ENCODE measurements around the gene VN1R2.
"Not testable (repeated sequence)": the region's sequence is repeated elsewhere in the genome, so short reads cannot be mapped to it uniquely, and the experiment has no call there.

VN1R2 gene, protein sequence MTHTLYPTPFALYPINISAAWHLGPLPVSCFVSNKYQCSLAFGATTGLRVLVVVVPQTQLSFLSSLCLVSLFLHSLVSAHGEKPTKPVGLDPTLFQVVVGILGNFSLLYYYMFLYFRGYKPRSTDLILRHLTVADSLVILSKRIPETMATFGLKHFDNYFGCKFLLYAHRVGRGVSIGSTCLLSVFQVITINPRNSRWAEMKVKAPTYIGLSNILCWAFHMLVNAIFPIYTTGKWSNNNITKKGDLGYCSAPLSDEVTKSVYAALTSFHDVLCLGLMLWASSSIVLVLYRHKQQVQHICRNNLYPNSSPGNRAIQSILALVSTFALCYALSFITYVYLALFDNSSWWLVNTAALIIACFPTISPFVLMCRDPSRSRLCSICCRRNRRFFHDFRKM

DNA sequence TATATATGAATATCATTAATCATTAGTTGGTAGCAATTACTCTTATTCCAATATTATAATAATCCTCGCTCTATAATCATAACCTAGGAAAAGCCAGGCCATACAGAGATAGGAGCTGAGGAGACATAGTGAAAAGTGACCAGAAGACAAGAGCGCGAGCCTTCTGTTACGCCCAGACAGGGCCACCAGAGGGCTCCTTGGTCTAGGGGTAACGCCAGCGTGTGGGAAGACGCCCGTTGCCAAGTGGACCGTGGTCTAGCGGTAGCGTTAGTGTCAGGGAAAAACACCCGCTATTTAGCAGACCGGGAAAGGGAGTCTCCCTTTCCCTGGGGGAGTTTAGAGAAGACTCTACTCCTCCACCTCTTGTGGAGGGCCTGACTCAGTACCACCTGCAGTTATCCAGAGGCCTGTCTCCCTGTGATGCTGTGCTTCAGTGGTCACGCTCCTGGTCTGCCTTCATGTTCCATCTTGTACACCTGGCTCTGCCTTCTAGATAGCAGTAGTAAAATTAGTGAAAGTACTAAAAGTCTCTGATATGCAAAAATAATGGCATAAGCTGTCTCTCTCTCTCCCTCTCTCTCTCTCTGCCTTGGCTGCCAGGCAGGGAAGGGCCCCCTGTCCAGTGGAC is at the start of gene VN1R2:
Gene VN1R2 (plus strand): TSS at position 578 of the 628 bp plus-strand sequence. CDS start 84 bp downstream, outside the sequence.
- not testable (repeated sequence) for DNase-seq

GRCh38 chr19:53211554-53211953 is 46.5 kb upstream of the VN1R2 start:
- not testable (repeated sequence) for DNase-seq

- DNase-seq: no peak
Observed at GRCh38 chr19:53212703-53213320, 45.3 kb upstream of the VN1R2 start.

DNA sequence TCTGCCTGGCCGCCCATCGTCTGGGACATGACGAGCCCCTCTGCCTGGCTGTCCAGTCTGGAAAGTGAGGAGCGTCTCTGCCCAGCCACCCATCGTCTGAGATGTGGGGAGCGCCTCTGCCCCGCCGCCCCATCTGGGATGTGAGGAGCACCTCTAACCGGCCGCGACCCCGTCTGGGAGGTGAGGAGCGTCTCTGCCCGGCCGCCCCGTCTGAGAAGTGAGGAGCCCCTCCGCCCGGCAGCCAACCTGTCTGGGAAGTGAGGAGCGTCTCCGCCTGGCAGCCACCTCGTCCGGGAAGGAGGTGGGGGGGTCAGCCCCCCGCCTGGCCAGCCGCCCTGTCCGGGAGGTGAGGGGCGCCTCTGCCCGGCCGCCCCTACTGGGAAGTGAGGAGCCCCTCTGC is 35.4 kb upstream of the VN1R2 start:
- not testable (repeated sequence) for DNase-seq

DNA sequence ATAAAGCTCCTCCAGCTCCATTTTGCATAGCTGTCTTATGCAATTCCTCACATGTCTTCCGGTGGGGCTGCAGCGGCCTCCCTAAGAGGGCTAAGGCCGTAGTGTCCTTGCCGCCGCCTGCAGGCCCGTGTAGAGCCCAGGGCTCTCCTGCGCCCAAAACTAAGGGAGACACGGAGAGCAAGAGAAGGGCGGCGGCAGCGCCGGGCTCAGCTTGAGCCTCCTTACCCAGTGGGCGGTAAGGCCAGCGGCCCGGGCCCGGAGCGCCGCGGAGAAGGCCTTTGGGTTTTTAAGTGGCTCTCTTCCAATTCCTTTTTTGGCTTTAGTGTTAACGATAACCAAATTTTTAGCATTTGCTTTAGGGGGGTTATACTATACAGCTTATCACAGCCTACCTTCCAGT is 33.5 kb upstream of the VN1R2 start:
- DNase-seq: no peak

DNA sequence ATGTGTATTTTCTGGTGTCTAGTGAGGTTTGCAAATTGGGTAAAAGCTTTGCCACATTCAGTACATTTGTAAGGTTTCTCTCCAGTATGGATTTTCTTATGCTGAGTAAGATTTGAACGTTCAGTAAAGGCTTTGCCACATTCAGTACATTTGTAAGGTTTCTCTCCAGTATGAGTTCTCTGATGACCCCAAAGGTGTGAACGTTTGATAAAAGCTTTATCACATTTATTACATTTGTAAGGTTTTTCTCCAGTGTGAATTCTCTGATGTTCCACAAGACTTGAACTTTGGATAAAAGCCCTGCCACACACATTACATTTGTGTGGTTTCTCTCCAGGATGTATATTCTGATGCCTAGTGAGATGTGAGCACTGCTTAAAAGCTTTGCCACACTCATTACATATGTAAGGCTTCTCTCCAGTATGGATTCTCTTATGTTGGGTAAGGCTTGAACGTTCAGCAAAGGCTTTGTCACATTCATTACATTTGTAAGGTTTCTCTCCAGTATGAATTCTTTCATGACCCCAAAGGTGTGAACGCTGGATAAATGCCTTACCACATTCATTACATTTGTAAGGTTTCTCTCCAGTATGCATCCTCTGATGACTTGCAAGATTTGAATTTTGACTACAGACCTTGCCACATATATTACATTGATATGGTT is 20.8 kb upstream of the VN1R2 start:
- no peak for DNase-seq

GRCh38 chr19:53246498-53246897 is 11.6 kb upstream of the VN1R2 start:
- no peak for DNase-seq

- DNase-seq: peak; percentile 93
Observed at GRCh38 chr19:53254411-53255341, 3.4 kb upstream of the VN1R2 start, which contains the start of gene ZNF677. Gene ZNF677, minus strand, starts transcription at chr19:53254873. Its CDS starts 3,323 bp downstream, at chr19:53251550.

DNA sequence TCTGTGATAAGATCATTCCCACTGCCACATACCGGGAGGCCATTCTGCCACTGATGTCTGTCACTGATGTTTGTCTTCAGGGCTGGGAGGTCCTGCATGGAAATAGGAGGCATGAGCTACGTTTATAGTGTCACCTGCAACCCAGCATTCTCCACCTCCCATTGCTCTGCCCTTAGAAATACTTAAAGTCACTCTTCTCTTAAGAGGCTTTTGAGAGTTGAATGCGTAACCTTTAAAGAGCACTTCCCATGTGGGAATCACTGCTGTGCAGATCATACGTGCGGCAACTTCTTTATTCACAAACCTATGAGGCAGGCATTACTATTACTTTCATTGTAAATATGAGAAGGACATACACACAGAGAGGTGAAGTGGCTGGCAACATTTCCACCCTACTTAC is 9.5 kb downstream of the VN1R2 start, which contains the start of gene VN1R4:
Gene VN1R4 (minus strand): TSS at position 101 of the 400 bp plus-strand sequence. CDS start 58 bp downstream, at position 43.
- DNase-seq: not testable (repeated sequence)

DNA sequence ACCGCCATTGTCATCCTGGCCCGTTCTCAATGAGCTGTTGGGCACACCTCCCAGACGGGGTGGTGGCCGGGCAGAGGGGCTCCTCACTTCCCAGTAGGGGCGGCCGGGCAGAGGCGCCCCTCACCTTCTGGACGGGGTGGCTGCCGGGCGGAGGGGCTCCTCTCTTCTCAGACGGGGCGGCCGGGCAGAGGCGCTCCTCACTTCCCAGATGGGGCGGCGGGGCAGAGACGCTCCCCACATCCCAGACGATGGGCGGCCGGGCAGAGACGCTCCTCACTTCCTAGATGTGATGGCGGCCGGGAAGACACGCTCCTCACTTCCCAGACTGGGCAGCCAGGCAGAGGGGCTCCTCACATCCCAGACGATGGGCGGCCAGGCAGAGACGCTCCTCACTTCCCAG is 11.8 kb downstream of the VN1R2 start:
- DNase-seq: not testable (repeated sequence)

- no peak for DNase-seq
Observed at GRCh38 chr19:53272044-53272443, 14.0 kb downstream of the VN1R2 start.

- no peak for DNase-seq
Observed at GRCh38 chr19:53275480-53275879, 17.4 kb downstream of the VN1R2 start.

GRCh38 chr19:53281947-53282346 is 23.9 kb downstream of the VN1R2 start:
- DNase-seq: not testable (repeated sequence)

DNA sequence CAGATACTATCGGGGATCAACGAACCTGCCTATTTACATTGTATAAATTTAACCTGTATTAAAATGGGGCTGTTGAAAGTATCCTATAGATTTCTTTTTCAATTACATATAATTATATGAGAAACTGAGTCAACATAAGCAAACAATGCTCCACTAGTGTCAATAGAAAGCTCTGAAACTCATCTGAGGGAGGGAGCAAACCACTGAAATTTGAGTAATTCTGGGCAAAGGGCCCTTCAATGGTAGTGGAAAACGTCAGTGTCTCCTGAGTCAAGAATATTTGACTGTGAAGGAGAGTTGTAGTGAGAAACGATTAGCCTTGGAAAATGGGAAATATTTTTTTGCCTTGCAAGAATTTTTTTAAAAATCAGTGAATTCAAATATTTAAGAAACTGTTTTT is 27.0 kb downstream of the VN1R2 start:
- DNase-seq: no peak

GRCh38 chr19:53290758-53291549 is 32.9 kb downstream of the VN1R2 start:
- DNase-seq: no peak

- no peak for DNase-seq
Observed at GRCh38 chr19:53294786-53295441, 36.8 kb downstream of the VN1R2 start.

DNA sequence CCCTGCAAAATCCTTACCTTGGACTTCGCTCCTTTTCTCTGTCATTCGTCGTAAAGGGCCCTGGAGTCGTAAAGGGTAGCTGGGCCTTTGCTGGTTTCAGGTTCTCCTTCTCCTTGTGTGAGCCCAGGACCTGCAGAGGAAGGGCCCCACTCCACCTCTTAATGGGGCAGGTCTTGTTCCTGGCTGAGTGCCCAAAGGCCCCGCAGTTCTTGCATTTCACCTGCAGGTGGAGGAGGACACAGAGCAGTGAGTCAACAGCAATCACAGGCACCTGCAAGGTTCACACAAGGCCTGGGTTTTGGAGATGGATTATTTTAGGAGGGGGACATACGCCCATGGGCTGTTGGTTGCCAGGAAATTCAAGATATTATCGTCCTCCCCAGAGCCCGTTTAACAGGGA is 43.2 kb downstream of the VN1R2 start:
- not testable (repeated sequence) for DNase-seq

GRCh38 chr19:53308339-53308811 is 50.3 kb downstream of the VN1R2 start:
- no peak for DNase-seq

Measured in left hindlimb (tissue), 1 donor.